ENCODE measurements around the gene TENM3.

- TF ChIP-seq CTCF (conservative IDR thresholded peaks at IDR 0.05; ENCODE audit: low read length), result no peak
- TF ChIP-seq EZH2phosphoT487 (IDR thresholded peaks at IDR 0.05; ENCODE audit: borderline replicate concordance, low read depth, low read length), result no peak
Measured at GRCh38 chr4:182549356-182549755, 306.2 kb downstream of the TENM3 start.

All from OCI-LY7 (cell line).